CD8-positive, alpha-beta memory T cell (primary cell): Measurements from ENCODE around the gene FKBP1C. TPM values are rescaled to one million over a fixed set of nuclear protein-coding genes. Genes with fewer than 3 reads are reported as not detected.

Experiments used
- polyA plus RNA-seq: library from polyadenylated mRNA; unstranded; fragments of 300-500 nt; fragmentation: Illumina TruSeq; gene quantifications from one replicate; pipeline ENCODE4 v1.2.3, GENCODE V29; 2021
- total RNA-seq, 2 experiments: library from RNA; stranded (reverse); gene quantifications; one replicate each; pipeline ENCODE4 v1.2.3, GENCODE V29; 2021

Gene FKBP1C
- total and polyA plus RNA-seq, 3 experiments from 2014 or later = 0.84 to 1.5 TPM; not detected in 1

Other genes starting within 250 kb of the FKBP1C start
- gene LGSN, start 108.5 kb downstream of the FKBP1C start, total RNA-seq = not detected
- gene LGSN, start 108.5 kb downstream of the FKBP1C start, polyA plus RNA-seq = 0.12 TPM